Uterus (tissue), 4 donors: ENCODE results near the gene FAM78A. TPM values are rescaled to one million over a fixed set of nuclear protein-coding genes. Genes with fewer than 3 reads are reported as not detected.

Experiments used
- DNase-seq, 2 donors: peaks; one replicate each; pipeline ENCODE4 v3.0.0-alpha.2; 2019 to 2020
- H3K27ac ChIP-seq, 2 donors: fragments of 200-600 bp; sonication (generic); 1 replicate in 1 of 2; 2 replicates in 1 of 2; pipeline ENCODE4 v1.5.1; 2016 to 2018
- H3K27me3 ChIP-seq, 2 donors: fragments of 200-600 bp; sonication (generic); one replicate each; pipeline ENCODE4 v1.5.1; 2018 to 2019; ENCODE audit warnings: control low read depth in 1 of 2
- H3K36me3 ChIP-seq, 2 donors: fragments of 200-600 bp; sonication (generic); one replicate each; pipeline ENCODE4 v1.5.1; 2019; ENCODE audit warnings: control low read depth in 1 of 2
- H3K4me1 ChIP-seq, 2 donors: fragments of 200-600 bp; sonication (generic); one replicate each; pipeline ENCODE4 v1.5.1; 2018 to 2019; ENCODE audit warnings: control low read depth in 1 of 2
- H3K4me3 ChIP-seq, 2 donors: fragments of 200-600 bp; sonication (generic); 1 replicate in 1 of 2; 2 replicates in 1 of 2; pipeline ENCODE4 v1.5.1; 2018 to 2019; ENCODE audit warnings: mild to moderate bottlenecking in 1 of 2
- H3K9me3 ChIP-seq, 2 donors: fragments of 200-600 bp; sonication (generic); one replicate each; pipeline ENCODE4 v1.5.1; 2019; ENCODE audit warnings: control low read depth in 1 of 2
- POLR2A ChIP-seq, 2 donors: fragments of 450-650 bp; IDR thresholded peaks; one replicate each; pipeline ENCODE4 v1.6.1; 2016; ENCODE audit warnings: antibody characterized with exemption in 2 of 2, mild to moderate bottlenecking in 1 of 2, moderate library complexity in 1 of 2
- intact Hi-C: fragments of 100-400 bp; cut with DNase I; formaldehyde crosslinking; loops from one replicate; pipeline ENCODE4 v1.15.1; 2023; ENCODE audit warnings: low total_unique reads
- total RNA-seq, 4 donors: library from RNA; depleted of rRNA in 3 of 4; stranded (reverse); fragments of >200 nt in 3 of 4; gene quantifications; one replicate each; pipeline versions ENCODE4 v1.1.0 to v1.2.4, GENCODE V29; 2014 to 2023
- TF ChIP-seq, protein P1 (sequence below), 4 experiments: fragments of 200-600 bp in 2 of 4; fragments of 450-650 bp in 2 of 4; sonication (generic) in 2 of 4; IDR thresholded peaks; one replicate each; pipeline ENCODE4 v1.5.1; 2016 to 2019; ENCODE audit warnings: antibody characterized with exemption in 4 of 4, mild to moderate bottlenecking in 2 of 4, moderate library complexity in 1 of 4
- donor health status: DM: yes; HTN: yes; CAD: no.

FAM78A gene
- total RNA-seq, 4 donors from 2014 or later = 0.26 to 15.9 (median 3.6) TPM

GRCh38 chr9:131222460-131222859, 53.9 kb downstream of the FAM78A start:
- H3K27me3 ChIP-seq = no peaks in the 10 kb centered on the region
- no peak for DNase-seq

GRCh38 chr9:131220485-131220884, 55.8 kb downstream of the FAM78A start:
- TF ChIP-seq, protein P1, sequence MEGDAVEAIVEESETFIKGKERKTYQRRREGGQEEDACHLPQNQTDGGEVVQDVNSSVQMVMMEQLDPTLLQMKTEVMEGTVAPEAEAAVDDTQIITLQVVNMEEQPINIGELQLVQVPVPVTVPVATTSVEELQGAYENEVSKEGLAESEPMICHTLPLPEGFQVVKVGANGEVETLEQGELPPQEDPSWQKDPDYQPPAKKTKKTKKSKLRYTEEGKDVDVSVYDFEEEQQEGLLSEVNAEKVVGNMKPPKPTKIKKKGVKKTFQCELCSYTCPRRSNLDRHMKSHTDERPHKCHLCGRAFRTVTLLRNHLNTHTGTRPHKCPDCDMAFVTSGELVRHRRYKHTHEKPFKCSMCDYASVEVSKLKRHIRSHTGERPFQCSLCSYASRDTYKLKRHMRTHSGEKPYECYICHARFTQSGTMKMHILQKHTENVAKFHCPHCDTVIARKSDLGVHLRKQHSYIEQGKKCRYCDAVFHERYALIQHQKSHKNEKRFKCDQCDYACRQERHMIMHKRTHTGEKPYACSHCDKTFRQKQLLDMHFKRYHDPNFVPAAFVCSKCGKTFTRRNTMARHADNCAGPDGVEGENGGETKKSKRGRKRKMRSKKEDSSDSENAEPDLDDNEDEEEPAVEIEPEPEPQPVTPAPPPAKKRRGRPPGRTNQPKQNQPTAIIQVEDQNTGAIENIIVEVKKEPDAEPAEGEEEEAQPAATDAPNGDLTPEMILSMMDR (IDR thresholded peaks at IDR 0.05) = no peak
- no peak for TF ChIP-seq POLR2A (IDR thresholded peaks at IDR 0.05)
- no peak overlapping the region for H3K27ac ChIP-seq
- intact Hi-C loops = no loop called here
- H3K36me3 ChIP-seq = no peaks in the 10 kb centered on the region
- no peak for DNase-seq
- H3K4me1 ChIP-seq = no peaks in the 10 kb centered on the region
- H3K4me3 ChIP-seq = no peak overlapping the region
- no peaks in the 10 kb centered on the region for H3K27me3 ChIP-seq
- H3K9me3 ChIP-seq = no peaks in the 10 kb centered on the region

More at GRCh38 chr9:131222460-131222859, 53.9 kb downstream of the FAM78A start:
- intact Hi-C loops = no loop called here
- Histone ChIP-seq H3K9me3 (no peaks in the 10 kb centered on the region), H3K27ac (no peak overlapping the region), H3K36me3 (no peaks in the 10 kb centered on the region), H3K4me3 (no peak overlapping the region), H3K4me1 (no peaks in the 10 kb centered on the region)
- TF ChIP-seq POLR2A (IDR thresholded peaks at IDR 0.05) = no peak
- TF ChIP-seq, protein P1 (IDR thresholded peaks at IDR 0.05) = no peak

- Histone ChIP-seq H3K36me3 (no peaks in the 10 kb centered on the region), H3K9me3 (no peaks in the 10 kb centered on the region), H3K27ac (no peak overlapping the region), H3K27me3 (no peaks in the 10 kb centered on the region), H3K4me3 (no peak overlapping the region), H3K4me1 (no peaks in the 10 kb centered on the region)
- TF ChIP-seq, protein P1 (IDR thresholded peaks at IDR 0.05) = no peak
- no peak for TF ChIP-seq POLR2A (IDR thresholded peaks at IDR 0.05)
- intact Hi-C loops = no loop called here
- no peak for DNase-seq
Measured at GRCh38 chr9:131218370-131218769, 57.9 kb downstream of the FAM78A start.

GRCh38 chr9:131217331-131218031, 58.8 kb downstream of the FAM78A start:
- no peaks in the 10 kb centered on the region for H3K27me3 ChIP-seq
- peak overlapping the region in 1 of 2 donors; percentile 20 for H3K27ac ChIP-seq
- TF ChIP-seq, protein P1 (IDR thresholded peaks at IDR 0.05) = no peak
- no peak for TF ChIP-seq POLR2A (IDR thresholded peaks at IDR 0.05)
- H3K4me3 ChIP-seq = no peak overlapping the region
- H3K4me1 ChIP-seq = no peaks in the 10 kb centered on the region
- DNase-seq = no peak
- intact Hi-C loops = no loop called here
- H3K9me3 ChIP-seq = no peaks in the 10 kb centered on the region
- H3K36me3 ChIP-seq = no peaks in the 10 kb centered on the region

GRCh38 chr9:131216806-131217205, 59.5 kb downstream of the FAM78A start:
- TF ChIP-seq, protein P1 (IDR thresholded peaks at IDR 0.05) = no peak
- TF ChIP-seq POLR2A (IDR thresholded peaks at IDR 0.05) = no peak
- Histone ChIP-seq H3K4me3 (no peak overlapping the region), H3K4me1 (no peaks in the 10 kb centered on the region), H3K27me3 (no peaks in the 10 kb centered on the region), H3K9me3 (peaks cover 0 to 6% of the 10 kb centered on the region in 2 donors), H3K27ac (peak overlapping the region in 1 of 2 donors; percentile 20), H3K36me3 (no peaks in the 10 kb centered on the region)
- intact Hi-C loops = no loop called here
- DNase-seq = no peak
